GM23338 (cell line): ENCODE results near the gene GNPDA1. TPM values are rescaled to one million over a fixed set of nuclear protein-coding genes. Genes with fewer than 3 reads are reported as not detected.

Source experiments
- ATAC-seq: fragments of 200-7000 bp; cut with Tn5 transposase; 3 replicates; pipeline ENCODE4 v1.9.1; 2020
- DNase-seq: peaks from one replicate; pipeline ENCODE4 v3.0.0-alpha.2; 2015; ENCODE audit warnings: low spot score
- H2AFZ ChIP-seq: fragments of 200-600 bp; sonication (generic); 2 replicates; pipeline ENCODE4 v1.8.0; 2016; ENCODE audit warnings: antibody characterized with exemption, mild to moderate bottlenecking, moderate library complexity
- H3F3A ChIP-seq: fragments of 200-600 bp; sonication (generic); replicated peaks from 2 replicates; pipeline ENCODE4 v1.8.0; 2017; ENCODE audit warnings: antibody characterized with exemption, mixed run types, low read depth
- H3K27ac ChIP-seq: fragments of 200-600 bp; sonication (generic); 2 replicates; pipeline ENCODE4 v1.6.1; 2016; ENCODE audit warnings: low read depth
- H3K27me3 ChIP-seq: fragments of 200-600 bp; sonication (generic); 2 replicates; pipeline ENCODE4 v1.8.0; 2016; ENCODE audit warnings: mild to moderate bottlenecking, mixed run types, moderate library complexity; ENCODE audit not compliant: insufficient read depth
- H3K36me3 ChIP-seq: fragments of 200-600 bp; sonication (generic); 2 replicates; pipeline ENCODE4 v1.8.0; 2016; ENCODE audit warnings: mild to moderate bottlenecking; ENCODE audit not compliant: insufficient read depth
- H3K4me1 ChIP-seq: fragments of 200-600 bp; sonication (generic); 2 replicates; pipeline ENCODE4 v1.8.0; 2016; ENCODE audit warnings: mild to moderate bottlenecking, moderate library complexity; ENCODE audit not compliant: insufficient read depth
- H3K4me2 ChIP-seq: fragments of 200-600 bp; sonication (generic); 2 replicates; pipeline ENCODE4 v1.7.1; 2017; ENCODE audit warnings: mixed run types
- H3K4me3 ChIP-seq: fragments of 200-600 bp; sonication (generic); 2 replicates; pipeline ENCODE4 v1.6.1; 2016; ENCODE audit warnings: mixed run types
- H3K79me2 ChIP-seq: fragments of 200-600 bp; sonication (generic); replicated peaks from 2 replicates; pipeline ENCODE4 v1.8.0; 2017; ENCODE audit warnings: mild to moderate bottlenecking; ENCODE audit not compliant: insufficient read depth
- H3K9me2 ChIP-seq: fragments of 200-600 bp; sonication (generic); 2 replicates; pipeline ENCODE4 v1.8.0; 2017; ENCODE audit not compliant: insufficient read depth
- H4K20me1 ChIP-seq: fragments of 200-600 bp; sonication (generic); replicated peaks from 2 replicates; pipeline ENCODE4 v1.8.0; 2017; ENCODE audit warnings: mild to moderate bottlenecking; ENCODE audit not compliant: insufficient read depth
- H3K27ac Mint-ChIP-seq: 2 replicates; pipeline ENCODE4 v1.8.0; 2020; ENCODE audit warnings: inconsistent platforms, mild to moderate bottlenecking, moderate library complexity, mixed read lengths
- H3K27me3 Mint-ChIP-seq: 3 replicates; pipeline ENCODE4 v1.8.0; 2022; ENCODE audit warnings: low read depth, mild to moderate bottlenecking, moderate library complexity, mixed read lengths, inconsistent platforms; ENCODE audit not compliant: insufficient read depth, poor library complexity
- H3K36me3 Mint-ChIP-seq: 3 replicates; pipeline ENCODE4 v1.8.0; 2021; ENCODE audit warnings: low read depth, mild to moderate bottlenecking, inconsistent platforms, moderate library complexity, mixed read lengths
- H3K4me1 Mint-ChIP-seq: 3 replicates; pipeline ENCODE4 v1.8.0; 2020; ENCODE audit warnings: mild to moderate bottlenecking, inconsistent platforms, mixed read lengths
- H3K4me3 Mint-ChIP-seq: 3 replicates; pipeline ENCODE4 v1.8.0; 2021; ENCODE audit warnings: moderate library complexity, mild to moderate bottlenecking, inconsistent platforms, mixed read lengths
- H3K9me3 Mint-ChIP-seq: 3 replicates; pipeline ENCODE4 v1.8.0; 2020; ENCODE audit warnings: moderate library complexity, mild to moderate bottlenecking, inconsistent platforms, mixed read lengths
- CREB1 ChIP-seq: fragments of 250-450 bp; sonication (Bioruptor Pico); IDR thresholded peaks from 2 replicates; pipeline ENCODE4 v1.5.0; 2020; ENCODE audit warnings: low read depth, mild to moderate bottlenecking, moderate library complexity
- EZH2 ChIP-seq: fragments of 200-600 bp; sonication (generic); IDR thresholded peaks from one replicate; pipeline ENCODE4 v1.8.0; 2017; ENCODE audit warnings: antibody characterized with exemption, mild to moderate bottlenecking, low read depth; ENCODE audit not compliant: unreplicated experiment
- EZH2phosphoT487 ChIP-seq: fragments of 200-600 bp; sonication (generic); IDR thresholded peaks from one replicate; pipeline ENCODE4 v1.8.1; 2018; ENCODE audit warnings: antibody characterized with exemption; ENCODE audit not compliant: unreplicated experiment
- JUNB ChIP-seq: IDR thresholded peaks from one replicate; pipeline ENCODE4 v1.6.1; 2016; ENCODE audit warnings: antibody characterized with exemption; ENCODE audit not compliant: unreplicated experiment
- NANOG ChIP-seq: IDR thresholded peaks from 2 replicates; pipeline ENCODE4 v1.6.1; 2016; ENCODE audit warnings: antibody characterized with exemption, borderline replicate concordance
- POLR2AphosphoS5 ChIP-seq: IDR thresholded peaks from 2 replicates; pipeline ENCODE4 v1.6.1; 2016; ENCODE audit warnings: antibody characterized with exemption, low read depth
- STAT1 ChIP-seq: IDR thresholded peaks from one replicate; pipeline ENCODE4 v1.6.1; 2016; ENCODE audit warnings: antibody characterized with exemption; ENCODE audit not compliant: unreplicated experiment
- ZNF114 ChIP-seq: fragments of 250-450 bp; sonication (Bioruptor Pico); IDR thresholded peaks from 2 replicates; pipeline ENCODE4 v1.5.0; 2020; ENCODE audit warnings: mild to moderate bottlenecking, moderate library complexity
- ZNF331 ChIP-seq: fragments of 250-450 bp; sonication (Bioruptor Pico); IDR thresholded peaks from 2 replicates; pipeline ENCODE4 v1.5.0; 2020; ENCODE audit warnings: low read depth, mild to moderate bottlenecking, moderate library complexity
- polyA plus RNA-seq: library from polyadenylated mRNA; unstranded; fragments of >200 nt; fragmentation: Nextera tagmentation; extraction: Ambion mirVana; gene quantifications from 2 replicates; pipeline ENCODE4 v1.2.1, GENCODE V29; 2016
- total RNA-seq: library from RNA; depleted of rRNA; stranded (reverse); fragments of >200 nt; shearing (Covaris generic); gene quantifications from 2 replicates; pipeline ENCODE4 v1.2.3, GENCODE V29; 2014
- TF ChIP-seq, protein P1 (sequence below): IDR thresholded peaks from one replicate; pipeline ENCODE4 v1.6.1; 2018; ENCODE audit warnings: antibody characterized with exemption; ENCODE audit not compliant: unreplicated experiment
- TF ChIP-seq, protein P2 (sequence below), 2 experiments: fragments of 200-600 bp in 1 of 2; sonication (generic) in 1 of 2; conservative IDR thresholded peaks; 2 replicates each; pipeline versions ENCODE4 v1.5.1 to v1.6.1; 2016 to 2017; ENCODE audit warnings: antibody characterized with exemption in 2 of 2, low read depth in 2 of 2, mild to moderate bottlenecking in 2 of 2, moderate library complexity in 1 of 2
- TF ChIP-seq, protein P3 (sequence below): IDR thresholded peaks from 2 replicates; pipeline ENCODE4 v1.6.1; 2016; ENCODE audit warnings: antibody characterized with exemption
- TF ChIP-seq, protein P4 (sequence below): fragments of 250-450 bp; sonication (Bioruptor Pico); IDR thresholded peaks from 2 replicates; pipeline ENCODE4 v1.5.0; 2020; ENCODE audit warnings: mild to moderate bottlenecking, moderate library complexity

GNPDA1 gene
- total and polyA plus RNA-seq, 2 experiments from 2014 or later: 47.6 to 117 TPM

DNA sequence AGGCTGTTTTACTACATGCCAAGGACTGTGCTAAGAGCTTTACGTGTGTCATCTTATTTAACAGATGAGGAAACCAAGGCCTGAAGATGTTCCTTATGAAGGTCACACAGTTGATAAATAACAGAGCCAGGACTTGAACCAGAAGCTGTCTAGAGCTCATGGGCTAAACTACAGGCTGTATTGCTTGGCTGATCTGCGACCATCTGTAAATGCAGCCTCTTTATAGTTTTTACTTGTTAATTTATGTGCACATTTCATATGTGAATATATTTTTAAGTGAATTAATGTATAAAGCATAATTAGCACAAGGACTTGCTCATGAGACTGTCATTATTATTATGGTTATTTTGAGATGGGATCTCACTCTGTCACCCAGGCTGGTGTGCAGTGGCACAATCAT is 19.3 kb upstream of the GNPDA1 start:
- DNase-seq: no peak
- H3K27me3 ChIP-seq: no peaks in the 10 kb centered on the region
- no peaks in the 10 kb centered on the region for H3K9me3 Mint-ChIP-seq
- H3K27ac Mint-ChIP-seq: no peak overlapping the region
- H3K27ac ChIP-seq: no peak overlapping the region
- H3K27me3 Mint-ChIP-seq: peaks cover 5% of the 10 kb centered on the region
- no peak for ATAC-seq
- no peaks in the 10 kb centered on the region for H3K36me3 ChIP-seq
- no peaks in the 10 kb centered on the region for H3K9me2 ChIP-seq
- no peak overlapping the region for H3K4me2 ChIP-seq
- H3K4me3 Mint-ChIP-seq: no peak overlapping the region
- H3K4me1 Mint-ChIP-seq: no peaks in the 10 kb centered on the region
- no peaks in the 10 kb centered on the region for H3K36me3 Mint-ChIP-seq
- H3F3A ChIP-seq: no peaks in the 10 kb centered on the region
- H4K20me1 ChIP-seq: no peaks in the 10 kb centered on the region
- H3K79me2 ChIP-seq: no peaks in the 10 kb centered on the region
- no peak overlapping the region for H2AFZ ChIP-seq
- no peaks in the 10 kb centered on the region for H3K4me1 ChIP-seq
- no peak overlapping the region for H3K4me3 ChIP-seq
- TF ChIP-seq CREB1 (CRISPR knock-in tag): no peak
- no peak for TF ChIP-seq EZH2
- TF ChIP-seq, protein P1, sequence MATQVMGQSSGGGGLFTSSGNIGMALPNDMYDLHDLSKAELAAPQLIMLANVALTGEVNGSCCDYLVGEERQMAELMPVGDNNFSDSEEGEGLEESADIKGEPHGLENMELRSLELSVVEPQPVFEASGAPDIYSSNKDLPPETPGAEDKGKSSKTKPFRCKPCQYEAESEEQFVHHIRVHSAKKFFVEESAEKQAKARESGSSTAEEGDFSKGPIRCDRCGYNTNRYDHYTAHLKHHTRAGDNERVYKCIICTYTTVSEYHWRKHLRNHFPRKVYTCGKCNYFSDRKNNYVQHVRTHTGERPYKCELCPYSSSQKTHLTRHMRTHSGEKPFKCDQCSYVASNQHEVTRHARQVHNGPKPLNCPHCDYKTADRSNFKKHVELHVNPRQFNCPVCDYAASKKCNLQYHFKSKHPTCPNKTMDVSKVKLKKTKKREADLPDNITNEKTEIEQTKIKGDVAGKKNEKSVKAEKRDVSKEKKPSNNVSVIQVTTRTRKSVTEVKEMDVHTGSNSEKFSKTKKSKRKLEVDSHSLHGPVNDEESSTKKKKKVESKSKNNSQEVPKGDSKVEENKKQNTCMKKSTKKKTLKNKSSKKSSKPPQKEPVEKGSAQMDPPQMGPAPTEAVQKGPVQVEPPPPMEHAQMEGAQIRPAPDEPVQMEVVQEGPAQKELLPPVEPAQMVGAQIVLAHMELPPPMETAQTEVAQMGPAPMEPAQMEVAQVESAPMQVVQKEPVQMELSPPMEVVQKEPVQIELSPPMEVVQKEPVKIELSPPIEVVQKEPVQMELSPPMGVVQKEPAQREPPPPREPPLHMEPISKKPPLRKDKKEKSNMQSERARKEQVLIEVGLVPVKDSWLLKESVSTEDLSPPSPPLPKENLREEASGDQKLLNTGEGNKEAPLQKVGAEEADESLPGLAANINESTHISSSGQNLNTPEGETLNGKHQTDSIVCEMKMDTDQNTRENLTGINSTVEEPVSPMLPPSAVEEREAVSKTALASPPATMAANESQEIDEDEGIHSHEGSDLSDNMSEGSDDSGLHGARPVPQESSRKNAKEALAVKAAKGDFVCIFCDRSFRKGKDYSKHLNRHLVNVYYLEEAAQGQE: no peak
- TF ChIP-seq NANOG: no peak
- no peak for TF ChIP-seq JUNB
- TF ChIP-seq, protein P2, sequence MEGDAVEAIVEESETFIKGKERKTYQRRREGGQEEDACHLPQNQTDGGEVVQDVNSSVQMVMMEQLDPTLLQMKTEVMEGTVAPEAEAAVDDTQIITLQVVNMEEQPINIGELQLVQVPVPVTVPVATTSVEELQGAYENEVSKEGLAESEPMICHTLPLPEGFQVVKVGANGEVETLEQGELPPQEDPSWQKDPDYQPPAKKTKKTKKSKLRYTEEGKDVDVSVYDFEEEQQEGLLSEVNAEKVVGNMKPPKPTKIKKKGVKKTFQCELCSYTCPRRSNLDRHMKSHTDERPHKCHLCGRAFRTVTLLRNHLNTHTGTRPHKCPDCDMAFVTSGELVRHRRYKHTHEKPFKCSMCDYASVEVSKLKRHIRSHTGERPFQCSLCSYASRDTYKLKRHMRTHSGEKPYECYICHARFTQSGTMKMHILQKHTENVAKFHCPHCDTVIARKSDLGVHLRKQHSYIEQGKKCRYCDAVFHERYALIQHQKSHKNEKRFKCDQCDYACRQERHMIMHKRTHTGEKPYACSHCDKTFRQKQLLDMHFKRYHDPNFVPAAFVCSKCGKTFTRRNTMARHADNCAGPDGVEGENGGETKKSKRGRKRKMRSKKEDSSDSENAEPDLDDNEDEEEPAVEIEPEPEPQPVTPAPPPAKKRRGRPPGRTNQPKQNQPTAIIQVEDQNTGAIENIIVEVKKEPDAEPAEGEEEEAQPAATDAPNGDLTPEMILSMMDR (conservative IDR thresholded peaks at IDR 0.05; ENCODE audit: low read depth in 2 of 2): no peak
- no peak for TF ChIP-seq ZNF114 (CRISPR knock-in tag)
- TF ChIP-seq, protein P3, sequence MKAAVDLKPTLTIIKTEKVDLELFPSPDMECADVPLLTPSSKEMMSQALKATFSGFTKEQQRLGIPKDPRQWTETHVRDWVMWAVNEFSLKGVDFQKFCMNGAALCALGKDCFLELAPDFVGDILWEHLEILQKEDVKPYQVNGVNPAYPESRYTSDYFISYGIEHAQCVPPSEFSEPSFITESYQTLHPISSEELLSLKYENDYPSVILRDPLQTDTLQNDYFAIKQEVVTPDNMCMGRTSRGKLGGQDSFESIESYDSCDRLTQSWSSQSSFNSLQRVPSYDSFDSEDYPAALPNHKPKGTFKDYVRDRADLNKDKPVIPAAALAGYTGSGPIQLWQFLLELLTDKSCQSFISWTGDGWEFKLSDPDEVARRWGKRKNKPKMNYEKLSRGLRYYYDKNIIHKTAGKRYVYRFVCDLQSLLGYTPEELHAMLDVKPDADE: no peak
- TF ChIP-seq, protein P4, sequence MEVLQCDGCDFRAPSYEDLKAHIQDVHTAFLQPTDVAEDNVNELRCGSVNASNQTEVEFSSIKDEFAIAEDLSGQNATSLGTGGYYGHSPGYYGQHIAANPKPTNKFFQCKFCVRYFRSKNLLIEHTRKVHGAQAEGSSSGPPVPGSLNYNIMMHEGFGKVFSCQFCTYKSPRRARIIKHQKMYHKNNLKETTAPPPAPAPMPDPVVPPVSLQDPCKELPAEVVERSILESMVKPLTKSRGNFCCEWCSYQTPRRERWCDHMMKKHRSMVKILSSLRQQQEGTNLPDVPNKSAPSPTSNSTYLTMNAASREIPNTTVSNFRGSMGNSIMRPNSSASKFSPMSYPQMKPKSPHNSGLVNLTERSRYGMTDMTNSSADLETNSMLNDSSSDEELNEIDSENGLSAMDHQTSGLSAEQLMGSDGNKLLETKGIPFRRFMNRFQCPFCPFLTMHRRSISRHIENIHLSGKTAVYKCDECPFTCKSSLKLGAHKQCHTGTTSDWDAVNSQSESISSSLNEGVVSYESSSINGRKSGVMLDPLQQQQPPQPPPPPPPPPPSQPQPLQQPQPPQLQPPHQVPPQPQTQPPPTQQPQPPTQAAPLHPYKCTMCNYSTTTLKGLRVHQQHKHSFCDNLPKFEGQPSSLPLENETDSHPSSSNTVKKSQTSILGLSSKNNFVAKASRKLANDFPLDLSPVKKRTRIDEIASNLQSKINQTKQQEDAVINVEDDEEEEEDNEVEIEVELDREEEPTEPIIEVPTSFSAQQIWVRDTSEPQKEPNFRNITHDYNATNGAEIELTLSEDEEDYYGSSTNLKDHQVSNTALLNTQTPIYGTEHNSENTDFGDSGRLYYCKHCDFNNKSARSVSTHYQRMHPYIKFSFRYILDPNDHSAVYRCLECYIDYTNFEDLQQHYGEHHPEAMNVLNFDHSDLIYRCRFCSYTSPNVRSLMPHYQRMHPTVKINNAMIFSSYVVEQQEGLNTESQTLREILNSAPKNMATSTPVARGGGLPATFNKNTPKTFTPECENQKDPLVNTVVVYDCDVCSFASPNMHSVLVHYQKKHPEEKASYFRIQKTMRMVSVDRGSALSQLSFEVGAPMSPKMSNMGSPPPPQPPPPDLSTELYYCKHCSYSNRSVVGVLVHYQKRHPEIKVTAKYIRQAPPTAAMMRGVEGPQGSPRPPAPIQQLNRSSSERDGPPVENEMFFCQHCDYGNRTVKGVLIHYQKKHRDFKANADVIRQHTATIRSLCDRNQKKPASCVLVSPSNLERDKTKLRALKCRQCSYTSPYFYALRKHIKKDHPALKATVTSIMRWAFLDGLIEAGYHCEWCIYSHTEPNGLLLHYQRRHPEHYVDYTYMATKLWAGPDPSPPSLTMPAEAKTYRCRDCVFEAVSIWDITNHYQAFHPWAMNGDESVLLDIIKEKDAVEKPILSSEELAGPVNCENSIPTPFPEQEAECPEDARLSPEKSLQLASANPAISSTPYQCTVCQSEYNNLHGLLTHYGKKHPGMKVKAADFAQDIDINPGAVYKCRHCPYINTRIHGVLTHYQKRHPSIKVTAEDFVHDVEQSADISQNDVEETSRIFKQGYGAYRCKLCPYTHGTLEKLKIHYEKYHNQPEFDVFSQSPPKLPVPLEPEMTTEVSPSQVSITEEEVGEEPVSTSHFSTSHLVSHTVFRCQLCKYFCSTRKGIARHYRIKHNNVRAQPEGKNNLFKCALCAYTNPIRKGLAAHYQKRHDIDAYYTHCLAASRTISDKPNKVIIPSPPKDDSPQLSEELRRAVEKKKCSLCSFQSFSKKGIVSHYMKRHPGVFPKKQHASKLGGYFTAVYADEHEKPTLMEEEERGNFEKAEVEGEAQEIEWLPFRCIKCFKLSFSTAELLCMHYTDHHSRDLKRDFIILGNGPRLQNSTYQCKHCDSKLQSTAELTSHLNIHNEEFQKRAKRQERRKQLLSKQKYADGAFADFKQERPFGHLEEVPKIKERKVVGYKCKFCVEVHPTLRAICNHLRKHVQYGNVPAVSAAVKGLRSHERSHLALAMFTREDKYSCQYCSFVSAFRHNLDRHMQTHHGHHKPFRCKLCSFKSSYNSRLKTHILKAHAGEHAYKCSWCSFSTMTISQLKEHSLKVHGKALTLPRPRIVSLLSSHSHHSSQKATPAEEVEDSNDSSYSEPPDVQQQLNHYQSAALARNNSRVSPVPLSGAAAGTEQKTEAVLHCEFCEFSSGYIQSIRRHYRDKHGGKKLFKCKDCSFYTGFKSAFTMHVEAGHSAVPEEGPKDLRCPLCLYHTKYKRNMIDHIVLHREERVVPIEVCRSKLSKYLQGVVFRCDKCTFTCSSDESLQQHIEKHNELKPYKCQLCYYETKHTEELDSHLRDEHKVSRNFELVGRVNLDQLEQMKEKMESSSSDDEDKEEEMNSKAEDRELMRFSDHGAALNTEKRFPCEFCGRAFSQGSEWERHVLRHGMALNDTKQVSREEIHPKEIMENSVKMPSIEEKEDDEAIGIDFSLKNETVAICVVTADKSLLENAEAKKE (CRISPR knock-in tag): no peak
- TF ChIP-seq POLR2AphosphoS5: no peak
- no peak for TF ChIP-seq STAT1
- no peak for TF ChIP-seq ZNF331 (CRISPR knock-in tag)
- no peak for TF ChIP-seq EZH2phosphoT487
